HG02642 (cell line): ENCODE results near the gene SEC23A.
"Not testable (repeated sequence)": the region's sequence is repeated elsewhere in the genome, so short reads cannot be mapped to it uniquely, and the experiment has no call there.

Experiments
- ATAC-seq: cut with Tn5 transposase; IDR thresholded peaks from one replicate; pipeline ENCODE4 v1.9.1; 2021; ENCODE audit warnings: mild to moderate bottlenecking; ENCODE audit not compliant: unreplicated experiment, poor library complexity

Gene SEC23A

DNA sequence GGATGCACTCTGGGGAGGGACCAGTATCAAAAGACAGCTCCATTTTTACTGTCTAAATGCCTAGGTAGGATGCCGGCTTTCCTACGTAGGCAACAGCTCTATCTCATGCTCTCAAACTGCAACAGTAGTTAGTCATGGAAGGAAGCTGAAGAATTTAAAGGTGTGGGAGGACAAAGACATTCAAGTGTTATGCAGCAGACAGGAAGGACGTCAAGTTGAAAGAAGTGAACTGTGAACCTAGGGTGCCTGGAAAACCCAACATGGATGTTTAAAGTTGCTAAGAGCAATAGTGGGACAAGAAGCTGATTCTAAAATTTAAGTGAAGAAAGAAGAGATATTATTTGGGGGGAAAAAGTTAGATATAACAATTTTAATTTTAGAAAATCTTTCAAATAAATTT lies 5.9 kb downstream of the SEC23A start:
- no peak for ATAC-seq

DNA sequence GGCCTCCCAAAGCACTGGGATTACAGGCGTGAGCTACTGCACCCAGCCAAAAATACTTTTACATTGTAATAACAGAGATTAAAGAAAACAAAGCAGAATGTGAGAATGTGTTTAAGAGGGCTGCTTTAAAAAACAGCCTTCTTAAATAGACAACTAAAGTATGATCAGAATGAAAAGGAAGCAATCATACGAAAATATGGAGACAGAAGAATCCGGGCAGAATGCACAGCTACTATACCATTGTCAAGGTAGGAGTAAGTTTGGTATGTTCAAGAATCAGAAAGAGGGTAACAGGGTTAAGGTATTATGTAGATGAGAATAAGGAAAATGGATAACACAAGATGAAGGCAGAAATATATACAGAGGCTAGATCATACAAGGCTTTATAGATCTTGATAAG lies 8.5 kb downstream of the SEC23A start:
- no peak for ATAC-seq

DNA sequence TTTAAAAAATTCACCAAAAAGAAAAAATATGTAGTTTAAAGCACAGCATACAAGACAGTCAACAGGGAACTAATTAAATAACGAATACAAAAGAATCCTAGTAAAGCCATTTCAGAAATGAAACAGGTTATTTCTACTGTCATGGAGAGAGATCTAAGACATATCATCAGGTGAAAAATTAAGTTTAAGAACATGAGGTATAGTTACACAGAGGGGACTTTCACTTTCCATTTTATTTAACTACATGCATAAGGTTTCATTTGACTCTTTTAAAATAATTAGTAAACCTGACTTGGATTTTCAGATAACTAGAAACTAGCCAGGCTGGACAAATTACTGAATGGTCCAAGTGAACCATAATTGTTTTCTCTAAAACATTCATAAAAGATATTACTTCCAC lies 11.3 kb downstream of the SEC23A start:
- ATAC-seq = no peak

DNA sequence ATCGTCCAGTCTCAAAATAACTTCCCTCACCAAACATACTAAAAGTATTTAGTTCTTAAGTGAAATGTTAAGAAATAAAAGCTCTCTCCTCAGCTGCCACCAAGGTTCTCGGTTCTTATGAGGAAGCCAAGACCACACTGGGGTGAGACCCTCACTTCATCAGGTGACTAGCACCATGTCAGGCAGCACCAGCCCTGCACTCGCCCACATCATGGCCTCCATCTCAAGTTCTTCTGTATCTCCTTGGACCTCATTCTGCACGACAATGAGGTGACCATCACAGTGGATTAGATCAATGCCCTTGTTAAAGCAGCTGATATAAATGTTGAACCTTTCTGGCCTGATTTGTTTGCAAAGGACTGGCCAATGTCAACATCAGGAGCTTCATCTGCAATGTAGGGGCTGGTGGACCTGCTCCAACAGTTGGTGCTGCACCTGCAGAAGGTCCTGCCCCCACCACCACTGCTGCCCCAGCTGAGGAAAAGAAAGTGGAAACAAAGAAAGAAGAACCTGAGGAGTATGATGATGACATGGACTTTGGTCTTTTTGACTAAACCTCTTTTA lies 12.4 kb downstream of the SEC23A start:
- no peak for ATAC-seq

DNA sequence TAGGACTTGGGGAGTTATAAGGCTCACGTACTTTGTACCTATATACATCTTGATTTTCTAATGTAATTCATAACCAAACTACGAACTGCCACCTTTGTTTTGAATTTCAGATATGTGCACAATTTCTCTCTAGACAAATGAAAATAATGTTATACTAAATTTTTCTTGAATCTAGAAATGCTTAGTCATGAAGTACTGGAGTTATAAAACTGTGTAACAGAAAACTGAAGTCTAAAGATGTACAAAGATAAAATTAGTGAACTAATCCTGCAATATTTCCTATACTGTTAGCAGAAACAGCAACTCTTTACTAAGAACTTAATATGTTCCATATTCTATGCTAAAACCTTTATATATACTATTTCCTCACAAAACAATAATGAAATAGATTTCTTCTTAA lies 15.5 kb downstream of the SEC23A start:
- ATAC-seq = no peak

DNA sequence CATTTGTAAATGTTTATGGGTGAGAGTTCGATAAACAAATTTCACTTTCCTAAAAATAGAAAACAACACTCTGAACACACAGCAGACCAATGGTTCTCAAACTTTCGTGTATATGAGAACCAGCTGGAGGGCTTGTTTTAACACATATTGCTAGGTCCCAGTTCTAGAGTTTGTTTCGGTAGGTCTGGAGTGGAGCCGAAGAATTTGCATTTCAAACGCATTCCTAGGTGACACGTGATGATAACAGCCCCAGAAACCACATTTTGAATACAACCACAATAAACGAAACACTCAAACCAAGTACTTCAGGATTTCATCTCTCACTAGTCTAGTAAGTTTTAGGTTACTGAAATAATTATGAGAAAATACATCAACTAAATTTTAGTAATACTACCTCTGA lies 17.1 kb downstream of the SEC23A start:
- no peak for ATAC-seq

DNA sequence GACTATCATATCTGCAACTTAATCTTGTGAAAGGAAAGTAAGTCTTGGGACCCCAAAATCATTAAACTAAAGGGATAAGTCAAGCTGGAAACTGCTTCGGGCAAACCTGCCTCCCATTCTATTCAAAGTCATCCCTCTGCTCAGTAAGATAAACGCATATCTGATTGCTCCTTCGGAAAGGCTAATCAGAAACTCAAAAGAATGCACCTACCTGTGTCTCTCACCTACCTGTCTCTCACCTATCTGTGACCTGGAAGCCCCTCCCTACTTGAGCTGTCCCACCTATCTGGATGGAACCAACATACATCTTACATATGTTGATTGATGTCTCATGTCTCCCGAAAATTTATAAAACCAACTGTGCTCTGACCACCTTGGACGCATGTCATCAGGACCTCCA lies 19.9 kb downstream of the SEC23A start:
- ATAC-seq = no peak

DNA sequence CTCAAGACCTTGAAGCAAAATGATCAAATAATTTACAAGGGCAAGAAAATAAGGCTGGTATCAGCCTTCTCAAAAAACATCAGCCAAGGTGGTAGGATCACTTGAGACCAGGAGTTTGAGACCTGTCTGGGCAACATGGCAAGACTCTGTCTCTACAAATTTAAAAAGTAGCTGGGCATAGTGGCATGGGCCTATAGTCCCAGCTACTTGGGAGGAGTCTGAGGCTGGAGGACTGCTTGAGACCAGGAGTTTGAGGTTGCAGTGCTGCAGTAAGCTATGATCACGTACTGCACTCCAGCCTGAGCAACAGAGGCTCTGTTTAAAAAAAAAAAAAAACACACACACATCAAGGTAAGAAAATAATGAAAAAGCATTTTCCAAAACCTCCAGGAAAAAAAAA lies 22.1 kb downstream of the SEC23A start:
- no peak for ATAC-seq

DNA sequence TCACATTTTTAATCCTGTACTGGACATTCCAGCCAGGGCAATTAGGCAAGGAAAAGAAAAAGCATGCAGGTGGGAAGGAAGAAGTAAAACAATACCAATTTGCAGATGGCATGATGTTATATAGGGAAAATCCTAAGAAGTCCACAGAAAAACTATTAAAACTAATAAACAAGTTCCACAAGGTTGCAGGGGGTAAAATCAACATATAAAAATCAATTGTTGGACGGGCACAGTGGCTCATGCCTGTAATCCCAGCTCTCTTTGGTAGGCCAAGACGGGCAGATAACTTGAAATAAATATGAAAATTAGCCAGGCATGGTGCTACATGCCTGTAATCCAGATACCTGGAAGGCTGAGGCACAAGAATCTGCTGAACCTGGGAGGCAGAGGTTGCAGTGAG lies 31.9 kb downstream of the SEC23A start:
- ATAC-seq = no peak

DNA sequence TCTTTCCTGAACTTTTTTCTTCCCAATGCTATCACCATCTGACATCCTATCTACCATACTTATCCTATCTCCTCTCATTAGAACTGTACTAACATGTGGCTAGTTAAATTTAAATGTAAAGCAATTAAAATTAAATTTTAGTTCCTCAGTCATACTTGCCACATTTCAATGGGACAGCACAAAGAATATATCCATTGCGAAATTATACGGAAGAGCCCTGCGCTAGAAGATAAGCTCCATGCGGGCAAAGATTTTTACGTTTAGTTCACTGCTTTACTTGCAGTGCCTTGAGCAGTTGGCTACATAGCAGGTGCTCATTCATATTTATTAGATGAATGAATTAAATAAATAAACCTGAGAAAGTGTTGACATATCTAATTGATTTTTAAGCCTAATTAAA lies 33.1 kb downstream of the SEC23A start:
- ATAC-seq = no peak

DNA sequence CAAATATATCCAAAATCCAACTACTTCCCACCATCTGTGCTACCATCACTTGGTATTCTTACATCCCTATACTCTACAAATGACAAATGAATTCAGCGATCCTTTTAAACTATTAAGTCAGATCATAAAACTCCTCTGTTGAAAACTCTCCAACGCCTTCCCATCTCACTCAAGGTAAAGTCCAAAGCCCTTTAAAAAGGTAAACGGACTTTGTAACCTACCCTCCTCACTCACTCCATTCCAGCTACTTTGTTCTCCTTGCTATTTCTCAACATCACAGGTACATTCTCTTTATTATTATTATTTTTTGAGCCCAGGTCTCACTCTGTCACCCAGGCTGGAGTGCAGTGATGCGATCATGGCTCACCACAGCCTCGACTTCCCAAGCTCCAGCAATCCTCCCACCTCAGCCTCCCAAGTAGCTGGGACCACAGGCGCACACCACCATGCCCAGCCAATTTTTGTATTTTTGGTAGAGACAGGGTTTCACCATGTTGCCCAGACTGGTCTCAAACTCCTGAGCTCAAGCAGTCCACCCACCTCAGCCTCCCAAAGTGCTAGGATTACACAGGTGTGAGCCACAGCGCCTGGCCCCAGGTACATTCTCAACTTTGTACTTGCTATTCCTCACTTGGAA lies 33.7 kb downstream of the SEC23A start:
- not testable (repeated sequence) for ATAC-seq

DNA sequence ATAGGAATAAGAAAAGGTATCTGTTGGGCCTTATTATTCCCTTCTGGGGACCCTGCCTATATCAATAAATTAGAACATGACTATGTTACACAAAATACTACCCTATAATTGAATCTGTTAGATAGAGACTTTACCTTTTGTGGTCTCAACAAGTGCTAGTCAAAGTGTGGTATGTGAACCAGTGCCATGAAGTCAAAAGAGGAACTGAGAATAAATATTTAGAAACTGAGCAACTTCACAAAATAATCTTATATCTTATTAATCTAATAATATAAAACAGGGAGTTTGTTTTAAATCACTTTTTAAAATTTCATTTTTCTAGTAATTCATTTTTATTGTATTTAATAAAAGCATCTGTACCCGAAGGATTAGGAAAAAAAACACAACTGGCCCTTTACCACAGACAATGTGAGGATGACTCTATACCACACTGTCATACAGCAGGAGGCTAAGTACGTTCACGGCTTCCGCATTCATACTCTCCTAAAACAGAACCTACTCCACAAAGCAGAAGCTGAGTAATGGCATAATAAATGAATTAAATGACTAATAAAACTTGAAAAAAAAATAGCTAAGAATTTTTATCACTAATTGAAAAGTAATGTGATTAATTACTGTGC lies 42.1 kb downstream of the SEC23A start:
- ATAC-seq = peak; percentile 97

DNA sequence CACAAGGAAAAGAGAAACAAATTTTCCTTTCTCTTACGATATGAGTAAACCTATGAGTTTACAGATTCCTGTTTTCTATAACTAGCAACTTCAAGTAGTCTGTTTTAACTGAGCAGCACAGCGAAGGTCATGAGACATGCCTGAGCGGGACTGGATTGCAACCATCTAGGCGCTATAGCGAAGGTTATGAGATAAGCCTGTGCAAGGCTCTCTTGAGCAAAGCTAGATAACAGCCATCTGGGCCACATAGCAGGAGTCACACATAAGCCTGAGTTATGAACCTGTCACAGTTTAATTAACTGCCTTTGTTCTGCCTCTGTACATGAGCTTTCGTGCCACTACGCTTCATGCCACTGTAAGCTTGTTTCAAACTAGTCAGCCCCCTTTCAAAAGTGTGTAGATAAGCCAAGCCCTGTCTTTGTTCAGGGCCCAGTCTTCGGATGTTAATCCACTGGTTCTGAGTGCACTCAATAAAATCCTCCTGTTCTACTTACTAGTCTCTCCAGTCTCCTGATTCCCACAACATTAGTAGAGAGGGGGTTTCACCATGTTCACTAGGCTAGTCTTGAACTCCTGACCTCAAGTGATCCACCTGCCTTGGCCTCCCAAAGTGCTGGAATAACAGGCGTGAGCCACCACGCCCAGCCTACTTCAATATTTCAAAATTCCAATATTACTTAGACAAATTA lies 47.1 kb downstream of the SEC23A start:
- ATAC-seq = no peak

DNA sequence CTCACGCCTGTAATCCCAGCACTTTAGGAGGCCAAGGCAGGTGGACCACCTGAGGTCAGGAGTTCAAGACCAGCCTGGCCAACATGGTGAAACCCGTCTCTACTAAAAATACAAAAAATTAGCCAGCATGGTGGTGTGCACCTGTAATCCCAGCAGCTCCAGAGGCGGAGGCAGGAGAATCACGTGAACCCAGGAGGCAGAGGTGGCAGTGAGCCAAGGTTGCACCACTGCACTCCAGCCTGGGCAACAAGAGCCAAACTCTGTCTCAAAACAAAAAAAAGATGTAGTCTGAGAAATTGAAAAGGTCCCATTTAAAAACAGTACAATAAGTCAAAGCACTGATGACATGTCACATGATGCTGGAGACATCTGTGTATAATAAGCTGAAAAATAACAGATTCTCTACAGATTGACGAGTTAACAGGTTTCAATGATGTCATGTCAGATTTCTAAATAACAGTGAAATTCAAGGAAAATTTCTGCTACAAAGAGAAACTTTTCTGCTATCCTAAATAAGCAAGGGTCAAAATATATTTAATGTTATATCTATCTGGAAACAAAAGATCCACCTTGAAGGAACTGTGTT lies 50.1 kb downstream of the SEC23A start:
- not testable (repeated sequence) for ATAC-seq

DNA sequence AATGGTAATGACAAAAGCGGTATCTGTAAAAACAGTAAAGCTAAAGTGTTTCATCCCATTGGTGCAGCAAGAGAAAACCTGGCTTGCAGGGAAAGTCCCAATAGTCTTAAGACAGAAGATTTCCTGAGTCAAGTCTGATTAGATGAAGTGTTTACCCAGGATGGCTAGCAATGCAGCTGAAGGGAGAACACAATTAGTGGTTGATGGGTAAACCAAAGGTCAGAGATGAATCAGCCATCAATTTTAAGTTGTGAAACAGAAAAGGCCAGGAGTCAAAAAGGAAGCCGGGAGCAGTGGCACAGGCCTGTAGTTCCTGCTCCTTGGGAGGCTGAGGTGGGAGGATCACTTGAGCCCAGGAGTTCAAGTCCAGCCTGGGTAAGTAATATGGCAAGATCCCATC lies 52.6 kb downstream of the SEC23A start:
- ATAC-seq = no peak

DNA sequence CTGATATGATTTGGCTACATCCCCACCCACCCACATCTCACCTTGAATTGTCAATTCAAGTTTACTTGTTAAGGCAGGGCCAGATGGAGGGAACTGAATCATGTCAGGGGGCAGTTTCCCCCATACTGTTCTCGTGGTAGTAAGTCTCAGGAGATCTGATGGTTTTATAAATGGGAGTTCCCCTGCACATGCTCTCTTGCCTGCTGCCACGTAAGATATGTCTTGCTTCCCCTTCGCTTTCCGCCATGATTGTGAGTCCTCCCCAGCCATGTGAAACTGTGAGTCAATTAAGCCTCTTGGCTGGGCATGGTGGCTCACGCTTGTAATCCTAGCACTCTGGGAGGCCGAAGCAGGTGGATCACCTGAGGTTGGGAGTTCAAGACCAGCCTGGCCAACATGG lies 57.1 kb downstream of the SEC23A start:
- ATAC-seq = not testable (repeated sequence)

DNA sequence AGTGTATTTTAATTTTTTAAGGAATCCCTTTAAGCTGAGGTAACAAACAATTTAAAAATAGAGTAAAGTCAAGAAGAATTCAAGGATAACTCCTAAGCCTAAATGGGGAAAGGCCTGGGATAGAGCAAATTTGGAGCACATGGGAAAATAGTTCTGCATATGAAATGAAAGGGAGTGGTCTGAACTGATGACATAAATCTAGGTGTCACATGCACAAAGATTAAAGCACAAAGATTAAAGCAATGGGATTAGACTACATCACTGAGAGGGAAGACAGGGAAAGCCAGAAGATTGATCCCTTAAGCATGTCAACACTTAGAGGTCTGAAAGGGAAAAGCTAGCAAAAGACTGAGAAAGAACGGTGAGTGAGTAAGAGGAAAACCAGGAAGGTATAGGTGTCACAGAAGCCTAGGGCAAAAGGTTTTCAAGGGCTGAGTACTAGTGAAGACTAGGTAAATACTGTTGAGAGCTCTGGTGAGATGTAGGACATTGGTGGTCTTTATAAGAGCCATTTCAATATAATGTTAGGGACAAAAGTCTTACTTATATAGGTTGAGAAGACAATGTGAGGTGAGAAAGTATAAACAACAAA lies 59.6 kb downstream of the SEC23A start:
- no peak for ATAC-seq

DNA sequence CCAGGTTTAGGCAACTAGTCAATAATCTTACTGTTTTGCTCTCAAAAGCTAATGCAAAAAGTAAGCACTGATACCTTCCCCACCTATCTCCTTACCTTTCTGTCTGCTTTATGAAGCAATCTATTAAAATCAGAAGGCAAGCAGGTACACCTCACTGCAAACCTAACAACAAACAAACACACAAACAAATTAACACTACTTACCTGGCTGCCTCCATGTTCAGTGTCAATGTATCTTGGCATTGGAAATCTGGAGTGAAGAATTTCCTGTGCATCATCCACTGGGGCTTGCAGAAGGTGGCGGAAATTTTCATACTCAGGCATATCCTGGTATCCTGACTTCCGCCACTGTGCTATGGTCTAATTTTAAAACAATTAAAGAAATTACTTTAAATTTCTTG lies 62.5 kb downstream of the SEC23A start:
- ATAC-seq = no peak

DNA sequence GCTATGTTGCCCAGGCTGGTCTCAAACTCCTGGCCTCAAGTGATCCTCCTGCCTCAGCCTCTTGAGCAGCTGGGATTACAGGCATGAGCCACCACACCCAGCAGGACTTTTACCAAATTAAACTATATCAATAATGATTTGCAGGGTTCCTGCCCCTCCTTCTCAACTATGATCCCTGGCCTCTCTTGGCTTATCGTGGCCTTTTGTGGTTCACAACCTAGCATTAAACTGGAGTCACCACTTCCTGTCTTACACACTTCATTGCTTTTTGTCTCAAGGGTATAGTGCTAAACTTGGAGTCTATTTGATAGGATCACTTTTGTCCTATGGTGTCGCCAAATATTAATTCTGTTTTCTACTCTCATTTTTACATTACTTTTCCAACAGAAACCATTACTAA lies 64.5 kb downstream of the SEC23A start:
- ATAC-seq = no peak

DNA sequence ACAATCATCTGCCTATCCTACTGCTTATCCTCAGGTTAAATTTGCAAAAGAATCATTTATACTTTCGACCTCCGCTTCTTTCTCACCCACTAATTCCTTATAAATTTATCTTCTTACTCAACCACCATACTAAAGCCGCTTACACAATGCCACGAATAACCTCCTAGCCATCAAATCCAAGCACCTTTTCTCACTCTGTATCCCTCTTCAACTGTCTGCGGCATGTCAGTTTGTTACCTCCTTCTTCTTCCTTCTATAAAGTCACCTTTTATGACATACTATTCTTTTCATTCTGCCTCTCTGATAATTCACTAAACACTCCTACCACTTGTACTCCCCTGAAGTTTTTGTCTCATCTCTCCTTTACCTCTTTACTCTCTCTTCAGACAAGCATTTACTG lies 66.3 kb downstream of the SEC23A start:
- ATAC-seq = no peak

DNA sequence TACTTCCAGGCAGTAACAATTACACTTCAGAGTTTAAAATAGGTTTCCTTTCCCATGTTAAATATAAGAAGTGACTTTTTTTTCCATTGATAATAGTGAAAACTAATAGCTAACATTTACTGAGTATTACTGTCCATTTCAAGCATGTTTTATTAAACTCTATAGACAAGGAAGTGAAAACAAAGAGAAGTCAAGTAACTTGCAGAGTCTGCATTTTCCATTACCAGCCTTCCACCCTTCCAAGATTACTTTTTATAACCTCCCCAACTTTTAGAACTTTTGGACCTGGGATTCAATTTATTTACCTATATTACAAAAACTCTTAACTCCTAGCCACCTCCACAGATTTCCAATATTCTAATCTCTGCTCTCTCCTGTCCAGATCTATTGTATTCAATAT lies 67.7 kb downstream of the SEC23A start:
- no peak for ATAC-seq
